CD8-positive, alpha-beta memory T cell (primary cell): ENCODE data around the gene GNAQ. TPM values are rescaled to one million over a fixed set of nuclear protein-coding genes. Genes with fewer than 3 reads are reported as not detected.
A peak's percentile ranks its signal among the peaks of the same experiment; 100 is the strongest.

Experiments used
- CTCF ChIA-PET: fragments of 350-600 bp; sonication (Branson Sonifier 250); formaldehyde crosslinking; loops from one replicate; lab custom pipeline; 2021; ENCODE audit warnings: antibody characterized with exemption; lab: Charles Lee
- POLR2A ChIA-PET: fragments of 350-600 bp; sonication (Branson Sonifier 250); formaldehyde crosslinking; loops from one replicate; lab custom pipeline; 2021; ENCODE audit warnings: antibody characterized with exemption; lab: Charles Lee
- DNase-seq, 5 donors: peaks; one replicate each; pipeline versions ENCODE4 v3.0.0 to v3.0.0-alpha.2; 2020 to 2022; ENCODE audit warnings: mixed read lengths in 1 of 5
- H3K27ac ChIP-seq: one replicate; pipeline ENCODE4 v1.7.0; 2013; ENCODE audit warnings: low read depth, mild to moderate bottlenecking, low read length, moderate library complexity
- H3K27me3 ChIP-seq: 2 replicates; pipeline ENCODE4 v1.7.0; 2013; ENCODE audit warnings: low read length, mild to moderate bottlenecking; ENCODE audit not compliant: insufficient read depth, poor library complexity, severe bottlenecking
- H3K36me3 ChIP-seq: 2 replicates; pipeline ENCODE4 v1.7.0; 2013; ENCODE audit warnings: mild to moderate bottlenecking, low read length, moderate library complexity; ENCODE audit not compliant: insufficient read depth
- H3K4me1 ChIP-seq: 2 replicates; pipeline ENCODE4 v1.7.0; 2013; ENCODE audit warnings: mild to moderate bottlenecking, low read length, moderate library complexity; ENCODE audit not compliant: insufficient read depth
- H3K4me3 ChIP-seq: 2 replicates; pipeline ENCODE4 v1.7.0; 2013; ENCODE audit warnings: mild to moderate bottlenecking, low read length
- H3K9me3 ChIP-seq: 2 replicates; pipeline ENCODE4 v1.7.0; 2013; ENCODE audit warnings: mild to moderate bottlenecking, low read length
- H3K27ac Mint-ChIP-seq, 8 donors: one replicate each; pipeline ENCODE4 v1.8.0; 2020 to 2021; ENCODE audit warnings: mixed read lengths in 8 of 8, mild to moderate bottlenecking in 6 of 8, inconsistent platforms in 3 of 8, moderate library complexity in 3 of 8
- H3K27me3 Mint-ChIP-seq, 2 donors: one replicate each; pipeline ENCODE4 v1.8.0; 2020 to 2021; ENCODE audit warnings: mixed read lengths in 2 of 2, mild to moderate bottlenecking in 1 of 2, moderate library complexity in 1 of 2
- H3K36me3 Mint-ChIP-seq, 3 donors: one replicate each; pipeline ENCODE4 v1.8.0; 2020 to 2021; ENCODE audit warnings: mixed read lengths in 3 of 3, inconsistent platforms in 1 of 3, mild to moderate bottlenecking in 1 of 3
- H3K4me1 Mint-ChIP-seq, 3 donors: one replicate each; pipeline ENCODE4 v1.8.0; 2020 to 2021; ENCODE audit warnings: mixed read lengths in 3 of 3, inconsistent platforms in 1 of 3, mild to moderate bottlenecking in 1 of 3
- H3K4me3 Mint-ChIP-seq, 7 donors: one replicate each; pipeline ENCODE4 v1.8.0; 2020 to 2021; ENCODE audit warnings: mixed read lengths in 7 of 7, mild to moderate bottlenecking in 6 of 7, moderate library complexity in 4 of 7, inconsistent platforms in 2 of 7
- H3K9me3 Mint-ChIP-seq, 5 donors: one replicate each; pipeline ENCODE4 v1.8.0; 2020 to 2022; ENCODE audit warnings: mixed read lengths in 5 of 5, mild to moderate bottlenecking in 3 of 5, moderate library complexity in 2 of 5, inconsistent platforms in 1 of 5
- polyA plus RNA-seq: library from polyadenylated mRNA; unstranded; fragments of 300-500 nt; fragmentation: Illumina TruSeq; gene quantifications from one replicate; pipeline ENCODE4 v1.2.3, GENCODE V29; 2021
- total RNA-seq, 2 experiments: library from RNA; stranded (reverse); gene quantifications; one replicate each; pipeline ENCODE4 v1.2.3, GENCODE V29; 2021

Gene GNAQ
- total and polyA plus RNA-seq, 3 experiments from 2014 or later: 7.5 to 19.8 (median 17.1) TPM

- CTCF ChIA-PET: no interaction called here
- Histone ChIP-seq H3K4me3 (no peak overlapping the region), H3K27ac (no peak overlapping the region), H3K4me1 (peaks cover 14% of the 10 kb centered on the region), H3K36me3 (no peaks in the 10 kb centered on the region), H3K9me3 (no peaks in the 10 kb centered on the region), H3K27me3 (no peaks in the 10 kb centered on the region)
- H3K4me3 Mint-ChIP-seq: no peak overlapping the region
- no peaks in the 10 kb centered on the region for H3K9me3 Mint-ChIP-seq
- POLR2A ChIA-PET: no interaction called here
- peaks cover 13 to 55% (median 27%) of the 10 kb centered on the region in 3 donors for H3K4me1 Mint-ChIP-seq
- no peak for DNase-seq
- peaks cover 1 to 8% (median 5%) of the 10 kb centered on the region in 3 donors for H3K36me3 Mint-ChIP-seq
- H3K27me3 Mint-ChIP-seq: no peaks in the 10 kb centered on the region
- no peak overlapping the region for H3K27ac Mint-ChIP-seq
Measured at GRCh38 chr9:77999231-77999631, 32.4 kb downstream of the GNAQ start.

- Histone ChIP-seq H3K4me1 (peaks cover 14% of the 10 kb centered on the region), H3K36me3 (no peaks in the 10 kb centered on the region), H3K4me3 (no peak overlapping the region), H3K27ac (no peak overlapping the region), H3K9me3 (no peaks in the 10 kb centered on the region), H3K27me3 (no peaks in the 10 kb centered on the region)
- ChIA-PET POLR2A (interaction anchor here (0.7 kb wide), 1 partner anchor 43 kb away, joined by 4 read pairs; no protein-coding TSS in a partner anchor), CTCF (no interaction called here)
- Mint-ChIP-seq H3K4me1 (peaks cover 13 to 53% (median 27%) of the 10 kb centered on the region in 3 donors), H3K27ac (peak overlapping the region in 3 of 8 donors; percentile 23 to 30 (median 26)), H3K4me3 (peak overlapping the region in 1 of 7 donors; percentile 51), H3K27me3 (no peaks in the 10 kb centered on the region), H3K36me3 (peaks cover 1 to 8% (median 5%) of the 10 kb centered on the region in 3 donors), H3K9me3 (no peaks in the 10 kb centered on the region)
- DNase-seq: no peak
Measured at GRCh38 chr9:77997611-77998284, 33.9 kb downstream of the GNAQ start.

GRCh38 chr9:77996696-77997095 is 34.9 kb downstream of the GNAQ start:
- Mint-ChIP-seq H3K4me1 (peaks cover 9 to 49% (median 23%) of the 10 kb centered on the region in 3 donors), H3K27me3 (no peaks in the 10 kb centered on the region), H3K9me3 (no peaks in the 10 kb centered on the region), H3K36me3 (peaks cover 4 to 8% (median 5%) of the 10 kb centered on the region in 3 donors), H3K27ac (no peak overlapping the region), H3K4me3 (no peak overlapping the region)
- peaks cover 3% of the 10 kb centered on the region for H3K4me1 ChIP-seq
- CTCF ChIA-PET: interaction anchor here (1.3 kb wide), 1 partner anchor 101 kb away, joined by 3 read pairs; no protein-coding TSS in a partner anchor
- DNase-seq: no peak
- H3K9me3 ChIP-seq: no peaks in the 10 kb centered on the region
- no peak overlapping the region for H3K27ac ChIP-seq
- H3K4me3 ChIP-seq: no peak overlapping the region
- H3K27me3 ChIP-seq: no peaks in the 10 kb centered on the region
- POLR2A ChIA-PET: no interaction called here
- no peaks in the 10 kb centered on the region for H3K36me3 ChIP-seq

- Mint-ChIP-seq H3K9me3 (no peaks in the 10 kb centered on the region), H3K27ac (peak overlapping the region in 1 of 8 donors; percentile 35), H3K27me3 (no peaks in the 10 kb centered on the region), H3K4me1 (peaks cover 17 to 53% (median 20%) of the 10 kb centered on the region in 3 donors), H3K4me3 (no peak overlapping the region), H3K36me3 (peaks cover 1 to 5% (median 3%) of the 10 kb centered on the region in 3 donors)
- no peaks in the 10 kb centered on the region for H3K9me3 ChIP-seq
- POLR2A ChIA-PET: no interaction called here
- H3K4me1 ChIP-seq: no peaks in the 10 kb centered on the region
- no peak for DNase-seq
- H3K36me3 ChIP-seq: no peaks in the 10 kb centered on the region
- H3K4me3 ChIP-seq: no peak overlapping the region
- CTCF ChIA-PET: no interaction called here
- no peaks in the 10 kb centered on the region for H3K27me3 ChIP-seq
- H3K27ac ChIP-seq: no peak overlapping the region
Measured at GRCh38 chr9:77991191-77991590, 40.4 kb downstream of the GNAQ start.

GRCh38 chr9:77989909-77990308 is 41.7 kb downstream of the GNAQ start:
- Histone ChIP-seq H3K36me3 (no peaks in the 10 kb centered on the region), H3K4me1 (no peaks in the 10 kb centered on the region), H3K27ac (no peak overlapping the region), H3K9me3 (no peaks in the 10 kb centered on the region), H3K27me3 (no peaks in the 10 kb centered on the region), H3K4me3 (no peak overlapping the region)
- no peak for DNase-seq
- POLR2A ChIA-PET: no interaction called here
- no peak overlapping the region for H3K4me3 Mint-ChIP-seq
- H3K36me3 Mint-ChIP-seq: peaks cover 0 to 3% (median 1%) of the 10 kb centered on the region in 3 donors
- H3K27me3 Mint-ChIP-seq: no peaks in the 10 kb centered on the region
- H3K4me1 Mint-ChIP-seq: peaks cover 21 to 58% (median 24%) of the 10 kb centered on the region in 3 donors
- CTCF ChIA-PET: interaction anchor here (1.2 kb wide), 2 partner anchors 10 to 39 kb away, joined by 3 read pairs; no protein-coding TSS in a partner anchor
- H3K27ac Mint-ChIP-seq: peak overlapping the region in 1 of 8 donors; percentile 15
- no peaks in the 10 kb centered on the region for H3K9me3 Mint-ChIP-seq

- H3K4me1 ChIP-seq: no peaks in the 10 kb centered on the region
- Mint-ChIP-seq H3K9me3 (no peaks in the 10 kb centered on the region), H3K4me3 (no peak overlapping the region), H3K36me3 (peaks cover 0 to 3% (median 1%) of the 10 kb centered on the region in 3 donors), H3K27me3 (no peaks in the 10 kb centered on the region), H3K4me1 (peaks cover 22 to 60% (median 24%) of the 10 kb centered on the region in 3 donors), H3K27ac (peak overlapping the region in 1 of 8 donors; percentile 66)
- H3K27ac ChIP-seq: no peak overlapping the region
- no peak overlapping the region for H3K4me3 ChIP-seq
- no peaks in the 10 kb centered on the region for H3K36me3 ChIP-seq
- DNase-seq: no peak
- no peaks in the 10 kb centered on the region for H3K9me3 ChIP-seq
- CTCF ChIA-PET: interaction anchor here (1.2 kb wide), 2 partner anchors 11 to 40 kb away, joined by 3 read pairs; no protein-coding TSS in a partner anchor
- POLR2A ChIA-PET: no interaction called here
- no peaks in the 10 kb centered on the region for H3K27me3 ChIP-seq
Measured at GRCh38 chr9:77989458-77989857, 42.2 kb downstream of the GNAQ start.

- ChIA-PET POLR2A (no interaction called here), CTCF (no interaction called here)
- H3K9me3 Mint-ChIP-seq: no peaks in the 10 kb centered on the region
- no peaks in the 10 kb centered on the region for H3K36me3 ChIP-seq
- H3K36me3 Mint-ChIP-seq: peaks cover 0 to 3% (median 1%) of the 10 kb centered on the region in 3 donors
- no peak for DNase-seq
- H3K4me1 Mint-ChIP-seq: peaks cover 21 to 60% (median 25%) of the 10 kb centered on the region in 3 donors
- H3K4me3 ChIP-seq: no peak overlapping the region
- H3K4me1 ChIP-seq: no peaks in the 10 kb centered on the region
- H3K9me3 ChIP-seq: no peaks in the 10 kb centered on the region
- H3K27me3 Mint-ChIP-seq: no peaks in the 10 kb centered on the region
- no peaks in the 10 kb centered on the region for H3K27me3 ChIP-seq
- H3K27ac ChIP-seq: no peak overlapping the region
- H3K4me3 Mint-ChIP-seq: no peak overlapping the region
- peak overlapping the region in 2 of 8 donors; percentile 3 to 33 for H3K27ac Mint-ChIP-seq
Measured at GRCh38 chr9:77988630-77989029, 43.0 kb downstream of the GNAQ start.

GRCh38 chr9:77987880-77988525 is 43.6 kb downstream of the GNAQ start:
- Mint-ChIP-seq H3K27me3 (no peaks in the 10 kb centered on the region), H3K9me3 (no peaks in the 10 kb centered on the region), H3K27ac (peak overlapping the region in 3 of 8 donors; percentile 1 to 14 (median 3)), H3K36me3 (peaks cover 0 to 3% (median 1%) of the 10 kb centered on the region in 3 donors), H3K4me1 (peaks cover 28 to 66% (median 31%) of the 10 kb centered on the region in 3 donors), H3K4me3 (no peak overlapping the region)
- peaks cover under 1% of the 10 kb centered on the region for H3K4me1 ChIP-seq
- H3K4me3 ChIP-seq: no peak overlapping the region
- ChIA-PET CTCF (no interaction called here), POLR2A (no interaction called here)
- no peaks in the 10 kb centered on the region for H3K9me3 ChIP-seq
- DNase-seq: no peak
- H3K36me3 ChIP-seq: no peaks in the 10 kb centered on the region
- no peaks in the 10 kb centered on the region for H3K27me3 ChIP-seq
- H3K27ac ChIP-seq: no peak overlapping the region
